ENCODE measurements around the gene TREM2.

Gene TREM2

GRCh38 chr6:41177287-41177686 lies 14.4 kb upstream of the TREM2 start:
- no peaks in the 10 kb centered on the region for H3K9me3 ChIP-seq (replicated peaks in 1 of 2; ENCODE audit: control insufficient read depth in 2 of 2, insufficient read depth in 1 of 2, low read depth in 1 of 2, low read length in 2 of 2)
- H3K4ac ChIP-seq (ENCODE audit: low read length): no peak overlapping the region
- no CpG with 5 or more reads among the region's 3 CpGs for WGBS, 2 donors (ENCODE audit: extremely low coverage in 2 of 2, insufficient read length in 2 of 2, insufficient replicate concordance in 1 of 2)
- H4K8ac ChIP-seq (ENCODE audit: low read depth, low read length): no peak overlapping the region
- no peak for DNase-seq (ENCODE audit: low spot score)
- H3K36me3 ChIP-seq (replicated peaks in 1 of 2; ENCODE audit: control insufficient read depth in 2 of 2, insufficient read depth in 2 of 2, low read length in 2 of 2): no peaks in the 10 kb centered on the region
- no peak overlapping the region for H2BK15ac ChIP-seq (ENCODE audit: low read length)
- H3K27ac ChIP-seq (replicated peaks; ENCODE audit: low read length): no peak overlapping the region
- no peak overlapping the region for H2BK12ac ChIP-seq (ENCODE audit: low read length)
- no peak overlapping the region for H4K91ac ChIP-seq (ENCODE audit: low read depth, low read length, poor library complexity)
- H2BK5ac ChIP-seq (ENCODE audit: low read length): no peak overlapping the region
- no peak overlapping the region for H3K23ac ChIP-seq (ENCODE audit: low read depth, low read length, poor library complexity)
- no peak overlapping the region for H3K18ac ChIP-seq (ENCODE audit: low read length)
- H2BK120ac ChIP-seq (ENCODE audit: low read depth, low read length): no peak overlapping the region
- H3K4me2 ChIP-seq (ENCODE audit: insufficient read depth, low read length, poor library complexity, severe bottlenecking): no peak overlapping the region
- H2AFZ ChIP-seq (ENCODE audit: low read length): no peak overlapping the region
- H3K9ac ChIP-seq (ENCODE audit: low read depth, low read length, poor library complexity): no peak overlapping the region
- H3K27me3 ChIP-seq (ENCODE audit: control insufficient read depth in 3 of 3, insufficient read depth in 3 of 3, low read depth in 1 of 3, low read length in 3 of 3): peaks cover 0 to 6% (median 0%) of the 10 kb centered on the region in 3 experiments
- no peaks in the 10 kb centered on the region for H3K4me1 ChIP-seq (ENCODE audit: control insufficient read depth in 2 of 2, insufficient read depth in 1 of 2, low read depth in 1 of 2, low read length in 2 of 2)
- no peaks in the 10 kb centered on the region for H3K79me1 ChIP-seq (ENCODE audit: low read depth, low read length)
- no peak overlapping the region for H3K14ac ChIP-seq (ENCODE audit: low read length)
- no peak overlapping the region for H3K4me3 ChIP-seq (ENCODE audit: low read length in 2 of 2)
- no peak overlapping the region for H2AK5ac ChIP-seq (ENCODE audit: low read depth, low read length)

- DNase-seq (ENCODE audit: low spot score): no peak
- Histone ChIP-seq H2BK5ac (ENCODE audit: low read length) (no peak overlapping the region), H3K36me3 (replicated peaks in 1 of 2; ENCODE audit: control insufficient read depth in 2 of 2, insufficient read depth in 2 of 2, low read length in 2 of 2) (no peaks in the 10 kb centered on the region), H3K23ac (ENCODE audit: low read depth, low read length, poor library complexity) (no peak overlapping the region), H4K91ac (ENCODE audit: low read depth, low read length, poor library complexity) (no peak overlapping the region), H3K4me3 (ENCODE audit: low read length in 2 of 2) (no peak overlapping the region), H3K9ac (ENCODE audit: low read depth, low read length, poor library complexity) (no peak overlapping the region), H2BK120ac (ENCODE audit: low read depth, low read length) (no peak overlapping the region), H2BK12ac (ENCODE audit: low read length) (no peak overlapping the region), H3K27ac (replicated peaks; ENCODE audit: low read length) (no peak overlapping the region), H3K79me1 (ENCODE audit: low read depth, low read length) (no peaks in the 10 kb centered on the region), H3K4ac (ENCODE audit: low read length) (no peak overlapping the region), H3K4me1 (ENCODE audit: control insufficient read depth in 2 of 2, insufficient read depth in 1 of 2, low read depth in 1 of 2, low read length in 2 of 2) (no peaks in the 10 kb centered on the region), H4K8ac (ENCODE audit: low read depth, low read length) (no peak overlapping the region), H2BK15ac (ENCODE audit: low read length) (no peak overlapping the region), H3K4me2 (ENCODE audit: insufficient read depth, low read length, poor library complexity, severe bottlenecking) (no peak overlapping the region), H3K14ac (ENCODE audit: low read length) (no peak overlapping the region), H2AK5ac (ENCODE audit: low read depth, low read length) (no peak overlapping the region), H3K27me3 (ENCODE audit: control insufficient read depth in 3 of 3, insufficient read depth in 3 of 3, low read depth in 1 of 3, low read length in 3 of 3) (peaks cover 0 to 6% (median 0%) of the 10 kb centered on the region in 3 experiments), H3K9me3 (replicated peaks in 1 of 2; ENCODE audit: control insufficient read depth in 2 of 2, insufficient read depth in 1 of 2, low read depth in 1 of 2, low read length in 2 of 2) (no peaks in the 10 kb centered on the region), H2AFZ (ENCODE audit: low read length) (no peak overlapping the region), H3K18ac (ENCODE audit: low read length) (no peak overlapping the region)
- no CpG with 5 or more reads among the region's 12 CpGs for WGBS, 2 donors (ENCODE audit: extremely low coverage in 2 of 2, insufficient read length in 2 of 2, insufficient replicate concordance in 1 of 2)
Measured at GRCh38 chr6:41176189-41176588, 13.3 kb upstream of the TREM2 start.

GRCh38 chr6:41175084-41175483 lies 12.2 kb upstream of the TREM2 start:
- no peak overlapping the region for H3K23ac ChIP-seq (ENCODE audit: low read depth, low read length, poor library complexity)
- H3K4me2 ChIP-seq (ENCODE audit: insufficient read depth, low read length, poor library complexity, severe bottlenecking): no peak overlapping the region
- no peak overlapping the region for H3K9ac ChIP-seq (ENCODE audit: low read depth, low read length, poor library complexity)
- H2BK15ac ChIP-seq (ENCODE audit: low read length): no peak overlapping the region
- no peak overlapping the region for H2AFZ ChIP-seq (ENCODE audit: low read length)
- no peaks in the 10 kb centered on the region for H3K36me3 ChIP-seq (replicated peaks in 1 of 2; ENCODE audit: control insufficient read depth in 2 of 2, insufficient read depth in 2 of 2, low read length in 2 of 2)
- H2BK5ac ChIP-seq (ENCODE audit: low read length): no peak overlapping the region
- DNase-seq (ENCODE audit: low spot score): no peak
- H3K79me1 ChIP-seq (ENCODE audit: low read depth, low read length): no peaks in the 10 kb centered on the region
- H2AK5ac ChIP-seq (ENCODE audit: low read depth, low read length): no peak overlapping the region
- no peak overlapping the region for H3K4me3 ChIP-seq (ENCODE audit: low read length in 2 of 2)
- H3K14ac ChIP-seq (ENCODE audit: low read length): no peak overlapping the region
- H3K27ac ChIP-seq (replicated peaks; ENCODE audit: low read length): no peak overlapping the region
- H4K91ac ChIP-seq (ENCODE audit: low read depth, low read length, poor library complexity): no peak overlapping the region
- no peak overlapping the region for H3K4ac ChIP-seq (ENCODE audit: low read length)
- no CpG with 5 or more reads among the region's 1 CpG for WGBS, 2 donors (ENCODE audit: extremely low coverage in 2 of 2, insufficient read length in 2 of 2, insufficient replicate concordance in 1 of 2)
- H3K4me1 ChIP-seq (ENCODE audit: control insufficient read depth in 2 of 2, insufficient read depth in 1 of 2, low read depth in 1 of 2, low read length in 2 of 2): no peaks in the 10 kb centered on the region
- no peak overlapping the region for H3K18ac ChIP-seq (ENCODE audit: low read length)
- H2BK120ac ChIP-seq (ENCODE audit: low read depth, low read length): no peak overlapping the region
- no peak overlapping the region for H2BK12ac ChIP-seq (ENCODE audit: low read length)
- no peak overlapping the region for H4K8ac ChIP-seq (ENCODE audit: low read depth, low read length)
- H3K9me3 ChIP-seq (replicated peaks in 1 of 2; ENCODE audit: control insufficient read depth in 2 of 2, insufficient read depth in 1 of 2, low read depth in 1 of 2, low read length in 2 of 2): no peaks in the 10 kb centered on the region
- H3K27me3 ChIP-seq (ENCODE audit: control insufficient read depth in 3 of 3, insufficient read depth in 3 of 3, low read depth in 1 of 3, low read length in 3 of 3): peaks cover 0 to 6% (median 0%) of the 10 kb centered on the region in 3 experiments

- no peak overlapping the region for H2BK5ac ChIP-seq (ENCODE audit: low read length)
- H3K18ac ChIP-seq (ENCODE audit: low read length): no peak overlapping the region
- no peak overlapping the region for H3K4ac ChIP-seq (ENCODE audit: low read length)
- H3K14ac ChIP-seq (ENCODE audit: low read length): no peak overlapping the region
- H3K79me1 ChIP-seq (ENCODE audit: low read depth, low read length): no peaks in the 10 kb centered on the region
- H3K4me2 ChIP-seq (ENCODE audit: insufficient read depth, low read length, poor library complexity, severe bottlenecking): no peak overlapping the region
- no peak overlapping the region for H2AFZ ChIP-seq (ENCODE audit: low read length)
- H3K27me3 ChIP-seq (ENCODE audit: control insufficient read depth in 3 of 3, insufficient read depth in 3 of 3, low read depth in 1 of 3, low read length in 3 of 3): peaks cover 0 to 6% (median 0%) of the 10 kb centered on the region in 3 experiments
- no peaks in the 10 kb centered on the region for H3K9me3 ChIP-seq (replicated peaks in 1 of 2; ENCODE audit: control insufficient read depth in 2 of 2, insufficient read depth in 1 of 2, low read depth in 1 of 2, low read length in 2 of 2)
- H3K4me3 ChIP-seq (ENCODE audit: low read length in 2 of 2): no peak overlapping the region
- no peak overlapping the region for H3K27ac ChIP-seq (replicated peaks; ENCODE audit: low read length)
- H2AK5ac ChIP-seq (ENCODE audit: low read depth, low read length): no peak overlapping the region
- no peak overlapping the region for H2BK120ac ChIP-seq (ENCODE audit: low read depth, low read length)
- H3K9ac ChIP-seq (ENCODE audit: low read depth, low read length, poor library complexity): no peak overlapping the region
- no peak for DNase-seq (ENCODE audit: low spot score)
- H2BK15ac ChIP-seq (ENCODE audit: low read length): no peak overlapping the region
- H4K8ac ChIP-seq (ENCODE audit: low read depth, low read length): no peak overlapping the region
- H3K4me1 ChIP-seq (ENCODE audit: control insufficient read depth in 2 of 2, insufficient read depth in 1 of 2, low read depth in 1 of 2, low read length in 2 of 2): no peaks in the 10 kb centered on the region
- no peaks in the 10 kb centered on the region for H3K36me3 ChIP-seq (replicated peaks in 1 of 2; ENCODE audit: control insufficient read depth in 2 of 2, insufficient read depth in 2 of 2, low read length in 2 of 2)
- no peak overlapping the region for H3K23ac ChIP-seq (ENCODE audit: low read depth, low read length, poor library complexity)
- WGBS, 2 donors (ENCODE audit: extremely low coverage in 2 of 2, insufficient read length in 2 of 2, insufficient replicate concordance in 1 of 2): no CpG with 5 or more reads among the region's 2 CpGs
- no peak overlapping the region for H2BK12ac ChIP-seq (ENCODE audit: low read length)
- no peak overlapping the region for H4K91ac ChIP-seq (ENCODE audit: low read depth, low read length, poor library complexity)
Measured at GRCh38 chr6:41174610-41175009, 11.7 kb upstream of the TREM2 start.

Data from neuronal stem cell (in vitro differentiated cells).